Astrocyte (in vitro differentiated cells and primary cell): ENCODE measurements around the gene WDR4.
"Not testable (repeated sequence)": the region's sequence is repeated elsewhere in the genome, so short reads cannot be mapped to it uniquely, and the experiment has no call there.

Experiments used
- EZH2 ChIP-seq: IDR thresholded peaks from 2 replicates; pipeline ENCODE4 v1.6.1; 2012; ENCODE audit warnings: mild to moderate bottlenecking, low read length, inconsistent platforms; ENCODE audit not compliant: insufficient read depth
- TF ChIP-seq, protein P1 (sequence below): IDR thresholded peaks from 2 replicates; pipeline ENCODE4 v1.5.1; 2011; ENCODE audit warnings: low read depth, mild to moderate bottlenecking, inconsistent platforms, low read length, moderate library complexity; ENCODE audit not compliant: insufficient read depth

DNA sequence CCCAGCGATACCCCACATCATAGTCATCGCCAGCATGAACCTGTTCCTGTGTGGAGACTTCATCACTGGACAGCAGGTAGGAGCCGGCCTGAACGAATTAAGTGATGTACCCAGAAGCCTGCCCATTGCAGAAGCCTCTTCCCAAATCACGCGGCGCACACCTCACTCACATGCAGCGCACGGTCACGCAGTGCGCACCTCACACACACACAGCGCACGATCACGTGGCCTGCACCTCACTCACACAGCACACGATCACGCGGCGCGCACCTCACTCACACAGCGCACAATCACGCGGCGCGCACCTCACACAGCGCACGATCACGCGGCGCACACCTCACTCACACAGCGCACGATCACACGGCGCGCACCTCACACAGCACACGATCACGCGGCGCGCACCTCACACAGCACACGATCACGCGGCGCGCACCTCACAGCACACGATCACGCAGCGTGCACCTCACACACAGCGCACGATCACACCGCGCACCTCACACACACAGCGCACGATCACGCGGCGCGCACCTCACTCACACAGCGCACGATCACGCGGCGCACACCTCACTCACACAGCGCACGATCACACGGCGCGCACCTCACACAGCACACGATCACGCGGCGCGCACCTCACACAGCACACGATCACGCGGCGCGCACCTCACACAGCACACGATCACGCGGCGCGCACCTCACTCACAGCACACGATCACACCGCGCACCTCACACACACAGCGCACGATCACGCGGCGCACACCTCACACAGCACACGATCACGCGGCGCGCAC is 31.0 kb downstream of the WDR4 start:
- TF ChIP-seq EZH2: not testable (repeated sequence)
- TF ChIP-seq, protein P1, sequence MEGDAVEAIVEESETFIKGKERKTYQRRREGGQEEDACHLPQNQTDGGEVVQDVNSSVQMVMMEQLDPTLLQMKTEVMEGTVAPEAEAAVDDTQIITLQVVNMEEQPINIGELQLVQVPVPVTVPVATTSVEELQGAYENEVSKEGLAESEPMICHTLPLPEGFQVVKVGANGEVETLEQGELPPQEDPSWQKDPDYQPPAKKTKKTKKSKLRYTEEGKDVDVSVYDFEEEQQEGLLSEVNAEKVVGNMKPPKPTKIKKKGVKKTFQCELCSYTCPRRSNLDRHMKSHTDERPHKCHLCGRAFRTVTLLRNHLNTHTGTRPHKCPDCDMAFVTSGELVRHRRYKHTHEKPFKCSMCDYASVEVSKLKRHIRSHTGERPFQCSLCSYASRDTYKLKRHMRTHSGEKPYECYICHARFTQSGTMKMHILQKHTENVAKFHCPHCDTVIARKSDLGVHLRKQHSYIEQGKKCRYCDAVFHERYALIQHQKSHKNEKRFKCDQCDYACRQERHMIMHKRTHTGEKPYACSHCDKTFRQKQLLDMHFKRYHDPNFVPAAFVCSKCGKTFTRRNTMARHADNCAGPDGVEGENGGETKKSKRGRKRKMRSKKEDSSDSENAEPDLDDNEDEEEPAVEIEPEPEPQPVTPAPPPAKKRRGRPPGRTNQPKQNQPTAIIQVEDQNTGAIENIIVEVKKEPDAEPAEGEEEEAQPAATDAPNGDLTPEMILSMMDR: not testable (repeated sequence)
